GM18499 (cell line): ENCODE results near the gene NCBP1.
A peak's percentile ranks its signal among the peaks of the same experiment; 100 is the strongest.
"Not testable (repeated sequence)": the region's sequence is repeated elsewhere in the genome, so short reads cannot be mapped to it uniquely, and the experiment has no call there.

Experiments used
- ATAC-seq: cut with Tn5 transposase; IDR thresholded peaks from one replicate; pipeline ENCODE4 v1.9.1; 2021; ENCODE audit warnings: moderate number of reproducible peaks; ENCODE audit not compliant: insufficient read depth, unreplicated experiment

The NCBP1 gene

GRCh38 chr9:97622483-97622882 lies 11.1 kb upstream of the NCBP1 start:
- ATAC-seq, result not testable (repeated sequence)

- no peak for ATAC-seq
Measured at GRCh38 chr9:97623946-97624345, 9.7 kb upstream of the NCBP1 start.

- no peak for ATAC-seq
Measured at GRCh38 chr9:97625620-97626019, 8.0 kb upstream of the NCBP1 start.

- no peak for ATAC-seq
Measured at GRCh38 chr9:97627624-97628023, 6.0 kb upstream of the NCBP1 start.

GRCh38 chr9:97628668-97629067 lies 5.0 kb upstream of the NCBP1 start:
- ATAC-seq, result no peak

GRCh38 chr9:97629156-97629555 lies 4.5 kb upstream of the NCBP1 start:
- no peak for ATAC-seq

- no peak for ATAC-seq
Measured at GRCh38 chr9:97630591-97630990, 3.0 kb upstream of the NCBP1 start.

GRCh38 chr9:97632248-97632984 lies 1.2 kb upstream of the NCBP1 start:
- peak; percentile 3 for ATAC-seq

GRCh38 chr9:97633859-97634490 lies 354 bp downstream of the NCBP1 start:
- peak; percentile 6 for ATAC-seq

- no peak for ATAC-seq
Measured at GRCh38 chr9:97635026-97635425, 1.4 kb downstream of the NCBP1 start.

GRCh38 chr9:97636903-97637302 lies 3.3 kb downstream of the NCBP1 start:
- no peak for ATAC-seq

- ATAC-seq, result no peak
Measured at GRCh38 chr9:97638666-97639065, 5.0 kb downstream of the NCBP1 start.

- no peak for ATAC-seq
Measured at GRCh38 chr9:97640325-97640724, 6.7 kb downstream of the NCBP1 start.

GRCh38 chr9:97645720-97646119 lies 12.1 kb downstream of the NCBP1 start:
- no peak for ATAC-seq

- ATAC-seq, result no peak
Measured at GRCh38 chr9:97647996-97648395, 14.4 kb downstream of the NCBP1 start.

GRCh38 chr9:97651646-97652045 lies 18.0 kb downstream of the NCBP1 start:
- no peak for ATAC-seq

GRCh38 chr9:97658707-97659106 lies 25.1 kb downstream of the NCBP1 start:
- no peak for ATAC-seq

GRCh38 chr9:97659771-97660170 lies 26.1 kb downstream of the NCBP1 start:
- ATAC-seq, result no peak

GRCh38 chr9:97660340-97660739 lies 26.7 kb downstream of the NCBP1 start:
- ATAC-seq, result no peak

- no peak for ATAC-seq
Measured at GRCh38 chr9:97660847-97661246, 27.2 kb downstream of the NCBP1 start.

GRCh38 chr9:97665742-97666141 lies 32.1 kb downstream of the NCBP1 start:
- no peak for ATAC-seq
